CD4-positive, alpha-beta memory T cell (primary cell): Measurements from ENCODE around the gene HSPB6. TPM values are rescaled to one million over a fixed set of nuclear protein-coding genes. Genes with fewer than 3 reads are reported as not detected.
A peak's percentile ranks its signal among the peaks of the same experiment; 100 is the strongest.

Source experiments
- CTCF ChIA-PET: fragments of 350-600 bp; sonication (Branson Sonifier 250); formaldehyde crosslinking; loops from one replicate; lab custom pipeline; 2021; ENCODE audit warnings: inconsistent platforms; ENCODE audit not compliant: partially characterized antibody; lab: Charles Lee
- POLR2A ChIA-PET: fragments of 350-600 bp; sonication (Branson Sonifier 250); formaldehyde crosslinking; loops from one replicate; lab custom pipeline; 2021; ENCODE audit not compliant: partially characterized antibody; lab: Charles Lee
- DNase-seq, 5 donors: peaks; one replicate each; pipeline versions ENCODE4 v3.0.0 to v3.0.0-alpha.2; 2020 to 2022; ENCODE audit warnings: mixed read lengths in 1 of 5
- H3K27ac ChIP-seq: one replicate; pipeline ENCODE4 v1.7.0; 2013; ENCODE audit warnings: low read depth, low read length
- H3K27me3 ChIP-seq: 2 replicates; pipeline ENCODE4 v1.7.0; 2013; ENCODE audit warnings: mild to moderate bottlenecking, low read length, moderate library complexity; ENCODE audit not compliant: insufficient read depth
- H3K36me3 ChIP-seq: 2 replicates; pipeline ENCODE4 v1.7.0; 2013; ENCODE audit warnings: mild to moderate bottlenecking, low read length, moderate library complexity; ENCODE audit not compliant: insufficient read depth
- H3K4me1 ChIP-seq: 2 replicates; pipeline ENCODE4 v1.7.0; 2013; ENCODE audit warnings: mild to moderate bottlenecking, low read length, moderate library complexity; ENCODE audit not compliant: insufficient read depth
- H3K4me3 ChIP-seq, 2 donors: one replicate each; pipeline ENCODE4 v1.7.0; 2013; ENCODE audit warnings: low read length in 2 of 2, mild to moderate bottlenecking in 1 of 2
- H3K9me3 ChIP-seq, 2 donors: one replicate each; pipeline ENCODE4 v1.7.0; 2013; ENCODE audit warnings: low read length in 2 of 2, control low read depth in 1 of 2; ENCODE audit not compliant: control insufficient read depth in 1 of 2
- H3K27ac Mint-ChIP-seq, 7 donors: one replicate each; pipeline ENCODE4 v1.8.0; 2020 to 2021; ENCODE audit warnings: mixed read lengths in 7 of 7, mild to moderate bottlenecking in 6 of 7, inconsistent platforms in 3 of 7, moderate library complexity in 3 of 7
- H3K27me3 Mint-ChIP-seq, 2 donors: one replicate each; pipeline ENCODE4 v1.8.0; 2020 to 2021; ENCODE audit warnings: mixed read lengths in 2 of 2
- H3K36me3 Mint-ChIP-seq, 2 donors: one replicate each; pipeline ENCODE4 v1.8.0; 2020 to 2021; ENCODE audit warnings: mixed read lengths in 2 of 2, inconsistent platforms in 1 of 2, mild to moderate bottlenecking in 1 of 2
- H3K4me1 Mint-ChIP-seq, 4 donors: one replicate each; pipeline ENCODE4 v1.8.0; 2020 to 2021; ENCODE audit warnings: mixed read lengths in 4 of 4, mild to moderate bottlenecking in 1 of 4
- H3K4me3 Mint-ChIP-seq, 8 donors: one replicate each; pipeline ENCODE4 v1.8.0; 2020 to 2021; ENCODE audit warnings: mixed read lengths in 8 of 8, mild to moderate bottlenecking in 7 of 8, moderate library complexity in 6 of 8, inconsistent platforms in 3 of 8
- H3K9me3 Mint-ChIP-seq, 8 donors: one replicate each; pipeline ENCODE4 v1.8.0; 2020 to 2021; ENCODE audit warnings: mixed read lengths in 8 of 8, mild to moderate bottlenecking in 5 of 8, inconsistent platforms in 3 of 8, moderate library complexity in 1 of 8
- intact Hi-C: fragments of 100-400 bp; cut with micrococcal nuclease; formaldehyde crosslinking; loops from one replicate; pipeline ENCODE4 v1.15.1; 2023
- polyA plus RNA-seq, 2 donors: library from polyadenylated mRNA; unstranded; fragments of 300-500 nt; fragmentation: Illumina TruSeq; gene quantifications; one replicate each; pipeline ENCODE4 v1.2.3, GENCODE V29; 2021
- total RNA-seq, 2 experiments: library from RNA; stranded (reverse); gene quantifications; one replicate each; pipeline ENCODE4 v1.2.3, GENCODE V29; 2021

The HSPB6 gene
- total and polyA plus RNA-seq, 4 experiments from 2014 or later: not detected

DNA sequence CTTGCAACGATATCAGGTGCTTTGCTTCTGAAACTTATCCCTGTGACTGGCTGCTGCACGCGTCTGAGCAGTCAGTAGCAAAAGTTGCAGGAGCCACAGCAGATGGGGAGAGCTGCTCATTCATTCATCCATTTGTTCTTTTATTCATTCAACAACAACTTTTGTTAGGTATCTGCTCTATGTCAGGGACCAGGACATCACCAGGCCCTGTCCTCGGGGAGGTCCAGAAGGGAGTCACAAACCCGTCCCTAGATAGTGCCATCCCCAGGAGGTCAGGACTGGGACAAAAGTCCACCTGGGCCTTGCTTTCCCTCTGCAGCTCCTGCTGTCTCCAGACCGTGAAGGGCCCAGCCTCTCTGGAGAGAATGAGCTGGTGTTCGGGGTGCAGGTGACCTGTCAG lies 21.1 kb upstream of the HSPB6 start:
- DNase-seq: no peak
- Histone ChIP-seq H3K9me3 (no peaks in the 10 kb centered on the region), H3K27ac (no peak overlapping the region), H3K4me1 (peaks cover 15% of the 10 kb centered on the region), H3K27me3 (no peaks in the 10 kb centered on the region), H3K36me3 (peaks cover 8% of the 10 kb centered on the region), H3K4me3 (no peak overlapping the region)
- Mint-ChIP-seq H3K9me3 (no peaks in the 10 kb centered on the region), H3K36me3 (peaks cover 3 to 21% of the 10 kb centered on the region in 2 donors), H3K4me1 (peaks cover 11 to 36% (median 20%) of the 10 kb centered on the region in 4 donors), H3K27me3 (no peaks in the 10 kb centered on the region), H3K4me3 (peak overlapping the region in 5 of 8 donors; percentile 15 to 54 (median 35)), H3K27ac (peak overlapping the region in 1 of 7 donors; percentile 80)
- intact Hi-C loops: no loop called here
- ChIA-PET POLR2A (interaction anchor here (1.4 kb wide), 1 partner anchor 38 kb away, joined by 3 read pairs; no protein-coding TSS in a partner anchor), CTCF (no interaction called here)

- intact Hi-C loops: no loop called here
Observed at GRCh38 chr19:35777086-35777841, 20.4 kb upstream of the HSPB6 start.

GRCh38 chr19:35776102-35776788 lies 19.4 kb upstream of the HSPB6 start:
- Mint-ChIP-seq H3K9me3 (no peaks in the 10 kb centered on the region), H3K27ac (peak overlapping the region in 4 of 7 donors; percentile 39 to 78 (median 64)), H3K4me3 (peak overlapping the region; percentile 66 to 80 (median 75)), H3K36me3 (peaks cover 0 to 13% of the 10 kb centered on the region in 2 donors), H3K27me3 (no peaks in the 10 kb centered on the region), H3K4me1 (peaks cover 11 to 37% (median 20%) of the 10 kb centered on the region in 4 donors)
- peaks cover 15% of the 10 kb centered on the region for H3K4me1 ChIP-seq
- peaks cover 2% of the 10 kb centered on the region for H3K36me3 ChIP-seq
- no peak overlapping the region for H3K27ac ChIP-seq
- DNase-seq: no peak
- H3K4me3 ChIP-seq: peak overlapping the region in 1 of 2 donors; percentile 21
- ChIA-PET CTCF (interaction anchor here (1.1 kb wide), 1 partner anchor 84 kb away, joined by 4 read pairs; no protein-coding TSS in a partner anchor), POLR2A (interaction anchor here (0.7 kb wide), 1 partner anchor 31 kb away, joined by 3 read pairs; the partner anchor contains the start of genes PSENEN and U2AF1L4)
- no peaks in the 10 kb centered on the region for H3K27me3 ChIP-seq
- H3K9me3 ChIP-seq: no peaks in the 10 kb centered on the region
- intact Hi-C loops: no loop called here

More at GRCh38 chr19:35777086-35777841, 20.4 kb upstream of the HSPB6 start:
- H3K9me3 Mint-ChIP-seq: no peaks in the 10 kb centered on the region
- H3K4me3 Mint-ChIP-seq: peak overlapping the region; percentile 29 to 80 (median 62)
- no peak overlapping the region for H3K4me3 ChIP-seq
- DNase-seq: peak in 1 of 5 donors; percentile 5
- H3K27me3 Mint-ChIP-seq: no peaks in the 10 kb centered on the region
- peak overlapping the region in 3 of 7 donors; percentile 2 to 48 (median 39) for H3K27ac Mint-ChIP-seq
- H3K27me3 ChIP-seq: no peaks in the 10 kb centered on the region
- H3K36me3 ChIP-seq: peaks cover 8% of the 10 kb centered on the region
- peaks cover 15% of the 10 kb centered on the region for H3K4me1 ChIP-seq
- no peak overlapping the region for H3K27ac ChIP-seq
- ChIA-PET POLR2A (interaction anchor here (0.7 to 1.4 kb wide), 2 partner anchors 32 to 37 kb away, joined by 3 read pairs; partner anchors contain the start of genes PSENEN and U2AF1L4), CTCF (interaction anchor here (1.1 kb wide), 1 partner anchor 85 kb away, joined by 4 read pairs; no protein-coding TSS in a partner anchor)
- no peaks in the 10 kb centered on the region for H3K9me3 ChIP-seq
- peaks cover 0 to 19% of the 10 kb centered on the region in 2 donors for H3K36me3 Mint-ChIP-seq
- H3K4me1 Mint-ChIP-seq: peaks cover 11 to 37% (median 20%) of the 10 kb centered on the region in 4 donors

- H3K27ac ChIP-seq: no peak within 1 kb of the TSS
- H3K4me3 Mint-ChIP-seq: peak within 1 kb of the TSS; percentile 79 to 95 (median 87)
- H3K27me3 ChIP-seq: no peaks in the 10 kb centered on the region
- intact Hi-C loops: loop anchor here (1.0 to 2.0 kb wide), 5 partner anchors 17 to 82 kb away; partner anchors contain the start of genes LIN37, PROSER3, PSENEN and U2AF1L4
- CTCF ChIA-PET: no interaction called here
- H3K27ac Mint-ChIP-seq: peak within 1 kb of the TSS; percentile 46 to 87 (median 72)
- H3K4me1 ChIP-seq: peaks cover 15% of the 10 kb centered on the region
- POLR2A ChIA-PET: no interaction called here
- H3K4me3 ChIP-seq: peak within 1 kb of the TSS; percentile 21 to 65
- H3K27me3 Mint-ChIP-seq: no peaks in the 10 kb centered on the region
- no peaks in the 10 kb centered on the region for H3K9me3 ChIP-seq
- no peaks in the 10 kb centered on the region for H3K9me3 Mint-ChIP-seq
- peaks cover 0 to 11% of the 10 kb centered on the region in 2 donors for H3K36me3 Mint-ChIP-seq
- no peaks in the 10 kb centered on the region for H3K36me3 ChIP-seq
- peaks cover 11 to 37% (median 20%) of the 10 kb centered on the region in 4 donors for H3K4me1 Mint-ChIP-seq
- DNase-seq: peak; percentile 97 to 98 (median 98)
Observed at GRCh38 chr19:35775298-35776101, 18.7 kb upstream of the HSPB6 start, which contains the start of gene ARHGAP33. Gene ARHGAP33 (plus strand): TSS chr19:35775564. CDS start chr19:35775659, 95 bp downstream.

DNA sequence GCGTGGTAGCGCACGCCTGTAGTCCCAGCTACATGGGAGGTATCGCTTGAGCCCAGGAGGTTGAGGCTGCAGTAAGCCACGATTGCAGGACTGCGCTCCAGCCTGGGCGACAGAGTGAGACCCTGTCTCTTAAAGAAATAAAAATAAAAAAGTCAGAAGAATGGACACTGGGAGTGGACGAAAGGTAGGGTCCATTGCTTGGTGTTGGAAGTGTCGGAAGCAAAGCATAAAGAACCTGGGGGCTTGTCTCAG lies 18.1 kb upstream of the HSPB6 start:
- Mint-ChIP-seq H3K27me3 (no peaks in the 10 kb centered on the region), H3K27ac (peak overlapping the region in 4 of 7 donors; percentile 13 to 87 (median 60)), H3K4me3 (peak overlapping the region; percentile 79 to 95 (median 87)), H3K4me1 (peaks cover 12 to 37% (median 20%) of the 10 kb centered on the region in 4 donors), H3K36me3 (peaks cover 0 to 11% of the 10 kb centered on the region in 2 donors), H3K9me3 (no peaks in the 10 kb centered on the region)
- Histone ChIP-seq H3K27me3 (no peaks in the 10 kb centered on the region), H3K9me3 (no peaks in the 10 kb centered on the region), H3K27ac (no peak overlapping the region), H3K36me3 (no peaks in the 10 kb centered on the region), H3K4me1 (peaks cover 15% of the 10 kb centered on the region), H3K4me3 (peak overlapping the region; percentile 21 to 65)
- POLR2A ChIA-PET: no interaction called here
- CTCF ChIA-PET: no interaction called here
- no peak for DNase-seq
- intact Hi-C loops: loop anchor here (1.0 to 2.0 kb wide), 5 partner anchors 17 to 82 kb away; partner anchors contain the start of genes LIN37, PROSER3, PSENEN and U2AF1L4

- CTCF ChIA-PET: interaction anchor here (1.4 kb wide), 1 partner anchor 26 kb away, joined by 4 read pairs; the partner anchor contains the start of gene LIN37
- Mint-ChIP-seq H3K36me3 (peaks cover 0 to 7% of the 10 kb centered on the region in 2 donors), H3K27ac (peak overlapping the region in 3 of 7 donors; percentile 40 to 87 (median 46))
Observed at GRCh38 chr19:35774274-35775045, 17.6 kb upstream of the HSPB6 start.

More at GRCh38 chr19:35774274-35775045, 17.6 kb upstream of the HSPB6 start:
- intact Hi-C loops: loop anchor here (1.0 to 2.0 kb wide), 5 partner anchors 16 to 81 kb away; partner anchors contain the start of genes LIN37, PROSER3, PSENEN and U2AF1L4
- Mint-ChIP-seq H3K4me3 (peak overlapping the region; percentile 79 to 95 (median 87)), H3K9me3 (no peaks in the 10 kb centered on the region), H3K4me1 (peaks cover 12 to 37% (median 20%) of the 10 kb centered on the region in 4 donors), H3K27me3 (no peaks in the 10 kb centered on the region)
- peak overlapping the region; percentile 21 to 65 for H3K4me3 ChIP-seq
- no peaks in the 10 kb centered on the region for H3K36me3 ChIP-seq
- no peaks in the 10 kb centered on the region for H3K27me3 ChIP-seq
- DNase-seq: peak in 1 of 5 donors; percentile 24
- POLR2A ChIA-PET: no interaction called here
- H3K9me3 ChIP-seq: no peaks in the 10 kb centered on the region
- peaks cover 15% of the 10 kb centered on the region for H3K4me1 ChIP-seq
- H3K27ac ChIP-seq: no peak overlapping the region
